HepG2 (cell line): Measurements from ENCODE around the gene BAG3. TPM values are rescaled to one million over a fixed set of nuclear protein-coding genes. Genes with fewer than 3 reads are reported as not detected.

Source experiments
- AGO1 ChIP-seq: fragments of 200-400 bp; formaldehyde crosslinking; IDR thresholded peaks from 2 replicates; pipeline ENCODE4 v1.6.1; 2017; ENCODE audit warnings: mild to moderate bottlenecking, low read depth, low read length, moderate library complexity; ENCODE audit not compliant: poor library complexity, severe bottlenecking
- DPF2 ChIP-seq: sonication (generic); formaldehyde crosslinking; IDR thresholded peaks from 2 replicates; pipeline ENCODE4 v1.4.0; 2020; ENCODE audit warnings: mild to moderate bottlenecking, low read depth, missing genetic modification reagents, borderline replicate concordance
- FOSL2 ChIP-seq: sonication (generic); formaldehyde crosslinking; IDR thresholded peaks from 2 replicates; pipeline ENCODE4 v1.4.0; 2020; ENCODE audit warnings: missing genetic modification reagents
- IRF2 ChIP-seq: IDR thresholded peaks from 2 replicates; pipeline ENCODE4 v1.6.1; 2018; ENCODE audit warnings: missing genetic modification reagents, missing compliant biosample characterization
- MXD4 ChIP-seq: IDR thresholded peaks from 2 replicates; pipeline ENCODE4 v1.6.1; 2016; ENCODE audit warnings: mild to moderate bottlenecking, missing biosample characterization, missing genetic modification reagents
- PHF8 ChIP-seq: sonication (generic); formaldehyde crosslinking; IDR thresholded peaks from 2 replicates; pipeline ENCODE4 v1.5.0; 2020; ENCODE audit warnings: missing genetic modification reagents
- SALL1 ChIP-seq: sonication (generic); formaldehyde crosslinking; IDR thresholded peaks from 2 replicates; pipeline ENCODE4 v1.8.0; 2022; ENCODE audit warnings: mild to moderate bottlenecking, missing genetic modification reagents
- SRY ChIP-seq: sonication (generic); formaldehyde crosslinking; IDR thresholded peaks from 2 replicates; pipeline ENCODE4 v1.8.0; 2022; ENCODE audit warnings: mild to moderate bottlenecking, missing genetic modification reagents
- SSRP1 ChIP-seq: IDR thresholded peaks from 2 replicates; pipeline ENCODE4 v1.6.1; 2016; ENCODE audit warnings: control low read depth
- ZBTB7B ChIP-seq: sonication (generic); formaldehyde crosslinking; IDR thresholded peaks from 2 replicates; pipeline ENCODE4 v1.4.0; 2020; ENCODE audit warnings: missing genetic modification reagents
- ZFP1 ChIP-seq: IDR thresholded peaks from 2 replicates; pipeline ENCODE4 v1.6.1; 2016
- ZFP36L2 ChIP-seq: sonication (generic); formaldehyde crosslinking; IDR thresholded peaks from 2 replicates; pipeline ENCODE4 v1.4.0; 2020; ENCODE audit warnings: missing genetic modification reagents
- ZNF331 ChIP-seq: sonication (generic); formaldehyde crosslinking; IDR thresholded peaks from 2 replicates; pipeline ENCODE4 v1.4.0; 2020; ENCODE audit warnings: missing genetic modification reagents
- ZNF451 ChIP-seq: sonication (generic); formaldehyde crosslinking; IDR thresholded peaks from 2 replicates; pipeline ENCODE4 v1.5.0; 2020; ENCODE audit warnings: mild to moderate bottlenecking, missing genetic modification reagents
- ZNF460 ChIP-seq: sonication (generic); formaldehyde crosslinking; IDR thresholded peaks from 2 replicates; pipeline ENCODE4 v1.5.1; 2020; ENCODE audit warnings: missing genetic modification reagents, mild to moderate bottlenecking, borderline replicate concordance
- ZNF619 ChIP-seq: sonication (generic); formaldehyde crosslinking; IDR thresholded peaks from 2 replicates; pipeline ENCODE4 v1.4.0; 2020; ENCODE audit warnings: mild to moderate bottlenecking, missing genetic modification reagents
- polyA plus RNA-seq, 8 experiments: library from polyadenylated mRNA; depleted of rRNA in 3 of 8; stranded (reverse) in 7 of 8; unstranded in 1 of 8; fragments of >200 nt; fragmentation: Illumina TruSeq in 4 of 8; extraction: Trizol in 4 of 8; gene quantifications; 2 replicates each; pipeline versions ENCODE4 v1.2.1 to v1.2.3, GENCODE V29; 2011 to 2016; ENCODE audit warnings: low read depth in 4 of 8, missing spikeins in 1 of 8, mixed read lengths in 1 of 8; ENCODE audit not compliant: insufficient read depth in 1 of 8
- total RNA-seq, 5 experiments: library from RNA; depleted of rRNA; stranded (reverse); fragments of >200 nt; fragmentation: Illumina TruSeq; extraction: Trizol; gene quantifications; 2 replicates each; pipeline ENCODE4 v1.2.3, GENCODE V29; 2016; ENCODE audit warnings: low read depth in 1 of 5
- TF ChIP-seq, protein P1 (sequence below): sonication (generic); formaldehyde crosslinking; IDR thresholded peaks from 2 replicates; pipeline ENCODE4 v1.5.1; 2020; ENCODE audit warnings: mild to moderate bottlenecking, moderate library complexity, missing genetic modification reagents
- TF ChIP-seq, protein P2 (sequence below): sonication (generic); IDR thresholded peaks from 2 replicates; pipeline ENCODE4 v1.6.1; 2016; ENCODE audit warnings: low read depth, borderline replicate concordance
- TF ChIP-seq, protein P3 (sequence below): sonication (generic); formaldehyde crosslinking; IDR thresholded peaks from 2 replicates; pipeline ENCODE4 v1.8.1; 2023; ENCODE audit warnings: mild to moderate bottlenecking, moderate library complexity, missing genetic modification reagents

BAG3 gene
- total and polyA plus RNA-seq, 2 of the 13 experiments (the other 11 are each of a cell fraction or from before 2014, with no cell fraction given), result 2.9 to 6.7 TPM

DNA sequence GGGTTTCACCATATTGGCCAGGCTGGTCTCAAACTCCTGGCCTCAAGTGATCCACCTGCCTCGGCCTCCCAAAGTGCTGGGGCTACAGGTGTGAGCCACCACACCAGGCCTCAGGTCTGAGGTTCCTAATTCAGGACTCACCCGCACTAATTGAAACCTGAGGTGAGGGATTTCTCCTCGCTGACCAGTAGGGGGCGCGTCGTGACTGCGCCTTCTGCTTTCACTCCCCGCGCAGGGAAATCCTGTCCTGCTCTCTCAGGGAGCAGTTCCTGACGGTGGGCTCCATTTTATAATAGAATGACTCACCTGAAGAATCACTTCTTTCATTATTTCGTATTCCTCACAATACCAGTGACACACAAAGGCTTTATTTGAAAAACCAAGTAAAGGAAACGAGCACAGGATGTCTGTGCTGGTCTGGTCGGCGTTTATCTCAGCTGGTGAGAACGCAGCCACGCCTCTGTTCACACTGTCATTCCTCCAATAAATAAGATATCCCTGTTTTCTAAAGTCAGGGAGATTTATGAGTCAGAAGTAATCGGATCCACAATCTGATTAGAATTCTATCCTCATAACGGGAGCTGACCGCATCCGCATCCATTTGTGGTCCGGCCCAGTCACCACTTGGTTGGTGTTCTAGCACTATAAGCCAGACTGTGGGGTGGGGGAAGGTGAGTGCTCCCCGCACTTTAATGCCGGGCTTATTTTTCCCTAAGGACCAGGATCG lies 35.4 kb downstream of the BAG3 start (continued):
- TF ChIP-seq, protein P1, sequence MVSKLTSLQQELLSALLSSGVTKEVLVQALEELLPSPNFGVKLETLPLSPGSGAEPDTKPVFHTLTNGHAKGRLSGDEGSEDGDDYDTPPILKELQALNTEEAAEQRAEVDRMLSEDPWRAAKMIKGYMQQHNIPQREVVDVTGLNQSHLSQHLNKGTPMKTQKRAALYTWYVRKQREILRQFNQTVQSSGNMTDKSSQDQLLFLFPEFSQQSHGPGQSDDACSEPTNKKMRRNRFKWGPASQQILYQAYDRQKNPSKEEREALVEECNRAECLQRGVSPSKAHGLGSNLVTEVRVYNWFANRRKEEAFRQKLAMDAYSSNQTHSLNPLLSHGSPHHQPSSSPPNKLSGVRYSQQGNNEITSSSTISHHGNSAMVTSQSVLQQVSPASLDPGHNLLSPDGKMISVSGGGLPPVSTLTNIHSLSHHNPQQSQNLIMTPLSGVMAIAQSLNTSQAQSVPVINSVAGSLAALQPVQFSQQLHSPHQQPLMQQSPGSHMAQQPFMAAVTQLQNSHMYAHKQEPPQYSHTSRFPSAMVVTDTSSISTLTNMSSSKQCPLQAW (CRISPR knock-in tag), result peak; percentile 14; the same call in 1 of the 2 replicates
- TF ChIP-seq ZFP1 (CRISPR knock-in tag) (0 out of 2 replicates have a peak, but pooled peaks have one; percentile 17), ZNF619 (CRISPR knock-in tag) (0 out of 2 replicates have a peak, but pooled peaks have one; percentile 57), IRF2 (CRISPR knock-in tag) (0 out of 2 replicates have a peak, but pooled peaks have one; percentile 37), SSRP1 (no peak), DPF2 (CRISPR knock-in tag) (no peak), SRY (CRISPR knock-in tag) (0 out of 2 replicates have a peak, but pooled peaks have one; percentile 29), ZNF451 (no peak), ZFP36L2 (CRISPR knock-in tag) (no peak), ZBTB7B (CRISPR knock-in tag) (peak; percentile 72; the same call in 1 of the 2 replicates), SALL1 (CRISPR knock-in tag) (peak; percentile 62; the same call in 1 of the 2 replicates), MXD4 (CRISPR knock-in tag) (no peak), AGO1 (no peak), ZNF331 (no peak), ZNF460 (CRISPR knock-in tag) (peak; percentile 96), PHF8 (CRISPR knock-in tag) (no peak), FOSL2 (peak; percentile 29; the same call in 1 of the 2 replicates)
- TF ChIP-seq, protein P2, sequence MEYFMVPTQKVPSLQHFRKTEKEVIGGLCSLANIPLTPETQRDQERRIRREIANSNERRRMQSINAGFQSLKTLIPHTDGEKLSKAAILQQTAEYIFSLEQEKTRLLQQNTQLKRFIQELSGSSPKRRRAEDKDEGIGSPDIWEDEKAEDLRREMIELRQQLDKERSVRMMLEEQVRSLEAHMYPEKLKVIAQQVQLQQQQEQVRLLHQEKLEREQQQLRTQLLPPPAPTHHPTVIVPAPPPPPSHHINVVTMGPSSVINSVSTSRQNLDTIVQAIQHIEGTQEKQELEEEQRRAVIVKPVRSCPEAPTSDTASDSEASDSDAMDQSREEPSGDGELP, result peak; percentile 58; the same call in 1 of the 2 replicates
- TF ChIP-seq, protein P3, sequence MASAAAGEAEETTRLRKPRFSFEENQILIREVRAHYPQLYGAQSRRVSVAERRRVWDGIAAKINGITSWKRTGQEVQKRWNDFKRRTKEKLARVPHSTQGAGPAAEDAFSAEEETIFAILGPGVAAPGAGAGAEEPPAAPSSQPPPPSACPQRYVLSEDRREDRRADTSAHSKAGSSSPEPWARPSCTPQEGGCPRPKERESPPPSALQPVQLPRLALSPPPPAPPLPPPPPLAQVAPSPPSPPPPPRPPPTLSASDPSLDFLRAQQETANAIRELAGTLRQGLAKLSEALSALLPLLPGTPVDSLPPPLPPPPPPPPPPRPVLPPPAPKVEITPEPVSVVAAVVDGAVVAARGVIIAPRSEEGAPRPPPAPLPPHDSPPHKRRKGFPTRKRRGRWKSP (CRISPR knock-in tag), result peak; percentile 51
